ENCODE measurements around the gene PHACTR1. TPM values are rescaled to one million over a fixed set of nuclear protein-coding genes. Genes with fewer than 3 reads are reported as not detected.

PHACTR1 gene
- polyA plus RNA-seq, 3 donors, result 6.1 to 26.9 (median 7.6) TPM

DNA sequence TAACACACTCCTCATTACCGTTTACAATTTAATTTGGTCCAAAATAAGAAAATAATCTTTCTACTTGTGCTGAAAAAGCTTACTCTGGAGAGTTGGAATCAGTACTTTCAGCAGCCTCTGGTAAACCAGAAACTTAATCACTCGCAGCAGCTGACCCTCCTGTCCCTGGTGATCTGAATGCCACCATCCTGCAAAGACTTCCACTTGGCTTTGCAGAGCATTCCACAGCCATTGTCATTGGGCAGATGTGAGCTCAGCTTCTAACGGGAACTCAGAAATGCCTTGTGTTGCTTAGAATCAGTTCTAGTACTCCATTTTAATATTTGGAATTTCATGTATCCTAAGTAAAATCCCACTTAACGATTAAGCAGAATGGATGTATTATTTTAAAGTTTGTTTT, 59.7 kb downstream of the PHACTR1 start:
- H4K20me1 ChIP-seq (ENCODE audit: insufficient read depth, low read length), result no peaks in the 10 kb centered on the region
- TF ChIP-seq, protein P1, sequence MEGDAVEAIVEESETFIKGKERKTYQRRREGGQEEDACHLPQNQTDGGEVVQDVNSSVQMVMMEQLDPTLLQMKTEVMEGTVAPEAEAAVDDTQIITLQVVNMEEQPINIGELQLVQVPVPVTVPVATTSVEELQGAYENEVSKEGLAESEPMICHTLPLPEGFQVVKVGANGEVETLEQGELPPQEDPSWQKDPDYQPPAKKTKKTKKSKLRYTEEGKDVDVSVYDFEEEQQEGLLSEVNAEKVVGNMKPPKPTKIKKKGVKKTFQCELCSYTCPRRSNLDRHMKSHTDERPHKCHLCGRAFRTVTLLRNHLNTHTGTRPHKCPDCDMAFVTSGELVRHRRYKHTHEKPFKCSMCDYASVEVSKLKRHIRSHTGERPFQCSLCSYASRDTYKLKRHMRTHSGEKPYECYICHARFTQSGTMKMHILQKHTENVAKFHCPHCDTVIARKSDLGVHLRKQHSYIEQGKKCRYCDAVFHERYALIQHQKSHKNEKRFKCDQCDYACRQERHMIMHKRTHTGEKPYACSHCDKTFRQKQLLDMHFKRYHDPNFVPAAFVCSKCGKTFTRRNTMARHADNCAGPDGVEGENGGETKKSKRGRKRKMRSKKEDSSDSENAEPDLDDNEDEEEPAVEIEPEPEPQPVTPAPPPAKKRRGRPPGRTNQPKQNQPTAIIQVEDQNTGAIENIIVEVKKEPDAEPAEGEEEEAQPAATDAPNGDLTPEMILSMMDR (IDR thresholded peaks at IDR 0.05), result no peak
- DNase-seq, result no peak
- H3K4me1 ChIP-seq (ENCODE audit: control insufficient read depth in 1 of 2, insufficient read depth in 2 of 2, low read length in 2 of 2), result no peaks in the 10 kb centered on the region
- H3K27ac ChIP-seq (ENCODE audit: low read depth in 1 of 2, low read length in 2 of 2), result no peak overlapping the region
- no peaks in the 10 kb centered on the region for H3K27me3 ChIP-seq (ENCODE audit: control insufficient read depth in 2 of 2, insufficient read depth in 2 of 2, low read length in 2 of 2)
- Mint-ChIP-seq H3K9me3 (no peaks in the 10 kb centered on the region), H3K4me1 (no peaks in the 10 kb centered on the region), H3K27ac (no peak overlapping the region), H3K36me3 (no peaks in the 10 kb centered on the region), H3K4me3 (no peak overlapping the region), H3K27me3 (ENCODE audit: low read depth in 3 of 3) (peaks cover 0 to 6% (median 5%) of the 10 kb centered on the region in 3 donors)
- no peak overlapping the region for H2AFZ ChIP-seq (ENCODE audit: insufficient read depth, low read depth, low read length, poor library complexity, severe bottlenecking)
- WGBS (ENCODE audit: insufficient coverage), result 80% methylated on average over 1 of the region's 4 CpGs
- no peaks in the 10 kb centered on the region for H3K9me3 ChIP-seq (replicated peaks in 1 of 2; ENCODE audit: control insufficient read depth in 1 of 2, insufficient read depth in 1 of 2, low read length in 2 of 2)
- H3K4me2 ChIP-seq (replicated peaks; ENCODE audit: extremely low read depth, low read length, poor library complexity, severe bottlenecking), result no peak overlapping the region
- H3K79me2 ChIP-seq (ENCODE audit: insufficient read depth, low read length), result no peaks in the 10 kb centered on the region
- no peak overlapping the region for H3K4me3 ChIP-seq (replicated peaks in 1 of 3; ENCODE audit: low read depth in 2 of 3, low read length in 3 of 3)
- H3K36me3 ChIP-seq (replicated peaks in 1 of 2; ENCODE audit: control insufficient read depth in 1 of 2, insufficient read depth in 2 of 2, low read length in 2 of 2), result no peaks in the 10 kb centered on the region
- intact Hi-C loops (cut with micrococcal nuclease), result no loop called here
- H3K9ac ChIP-seq (ENCODE audit: insufficient read depth, low read length, poor library complexity, severe bottlenecking), result no peak overlapping the region

- Mint-ChIP-seq H3K4me1 (no peaks in the 10 kb centered on the region), H3K36me3 (no peaks in the 10 kb centered on the region), H3K9me3 (no peaks in the 10 kb centered on the region), H3K4me3 (no peak overlapping the region), H3K27ac (no peak overlapping the region), H3K27me3 (ENCODE audit: low read depth in 3 of 3) (peaks cover 0 to 1% (median 1%) of the 10 kb centered on the region in 3 donors)
- intact Hi-C loops (cut with micrococcal nuclease), result no loop called here
- TF ChIP-seq, protein P1 (IDR thresholded peaks at IDR 0.05), result no peak
- Histone ChIP-seq H3K4me2 (replicated peaks; ENCODE audit: extremely low read depth, low read length, poor library complexity, severe bottlenecking) (no peak overlapping the region), H3K9me3 (replicated peaks in 1 of 2; ENCODE audit: control insufficient read depth in 1 of 2, insufficient read depth in 1 of 2, low read length in 2 of 2) (no peaks in the 10 kb centered on the region), H3K9ac (ENCODE audit: insufficient read depth, low read length, poor library complexity, severe bottlenecking) (no peak overlapping the region), H3K4me3 (replicated peaks in 1 of 3; ENCODE audit: low read depth in 2 of 3, low read length in 3 of 3) (no peak overlapping the region), H2AFZ (ENCODE audit: insufficient read depth, low read depth, low read length, poor library complexity, severe bottlenecking) (no peak overlapping the region), H3K79me2 (ENCODE audit: insufficient read depth, low read length) (no peaks in the 10 kb centered on the region), H3K27ac (ENCODE audit: low read depth in 1 of 2, low read length in 2 of 2) (no peak overlapping the region), H4K20me1 (ENCODE audit: insufficient read depth, low read length) (no peaks in the 10 kb centered on the region), H3K27me3 (ENCODE audit: control insufficient read depth in 2 of 2, insufficient read depth in 2 of 2, low read length in 2 of 2) (no peaks in the 10 kb centered on the region), H3K4me1 (ENCODE audit: control insufficient read depth in 1 of 2, insufficient read depth in 2 of 2, low read length in 2 of 2) (no peaks in the 10 kb centered on the region), H3K36me3 (replicated peaks in 1 of 2; ENCODE audit: control insufficient read depth in 1 of 2, insufficient read depth in 2 of 2, low read length in 2 of 2) (no peaks in the 10 kb centered on the region)
- no peak for DNase-seq
- WGBS (ENCODE audit: insufficient coverage), result no CpG with 5 or more reads among the region's 2 CpGs
These were observed 63.2 kb downstream of the PHACTR1 start for GRCh38 chr6:12779772-12780171.

Measured in CD14-positive monocyte (primary cell).